BJ (cell line): ENCODE measurements around the gene KCNMB4. TPM values are rescaled to one million over a fixed set of nuclear protein-coding genes. Genes with fewer than 3 reads are reported as not detected.

Source experiments
- CTCF ChIA-PET: fragments of 350-600 bp; formaldehyde crosslinking; extraction: SDS; loops from one replicate; lab custom pipeline; 2021; ENCODE audit warnings: antibody characterized with exemption, inconsistent platforms; lab: Yijun Ruan, JAX
- POLR2A ChIA-PET: fragments of 300-600 bp; sonication (Branson Sonifier 250); formaldehyde crosslinking; extraction: SDS; loops from one replicate; lab custom pipeline; 2021; ENCODE audit warnings: antibody characterized with exemption; lab: Charles Lee
- DNase-seq: peaks from one replicate; pipeline ENCODE4 v3.0.0-alpha.2; 2011; ENCODE audit warnings: low read depth
- H3K27me3 ChIP-seq: 2 replicates; pipeline ENCODE4 v1.6.0; 2011; ENCODE audit warnings: low read length; ENCODE audit not compliant: control insufficient read depth, insufficient read depth
- H3K36me3 ChIP-seq: 2 replicates; pipeline ENCODE4 v1.5.1; 2011; ENCODE audit warnings: low read length; ENCODE audit not compliant: control insufficient read depth, insufficient read depth
- H3K4me3 ChIP-seq: 2 replicates; pipeline ENCODE4 v1.5.1; 2011; ENCODE audit warnings: low read depth, mild to moderate bottlenecking, control low read depth, low read length
- polyA plus RNA-seq: library from polyadenylated mRNA; depleted of rRNA; stranded (reverse); fragments of >200 nt; gene quantifications from 2 replicates; pipeline ENCODE4 v1.2.3, GENCODE V29; 2011
- TF ChIP-seq, protein P1 (sequence below): IDR thresholded peaks from 2 replicates; pipeline ENCODE4 v1.5.1; 2011; ENCODE audit warnings: low read depth, mild to moderate bottlenecking, control low read depth, inconsistent platforms, low read length, moderate library complexity; ENCODE audit not compliant: insufficient read depth

The KCNMB4 gene
- polyA plus RNA-seq, 1 experiment: 1.5 TPM

DNA sequence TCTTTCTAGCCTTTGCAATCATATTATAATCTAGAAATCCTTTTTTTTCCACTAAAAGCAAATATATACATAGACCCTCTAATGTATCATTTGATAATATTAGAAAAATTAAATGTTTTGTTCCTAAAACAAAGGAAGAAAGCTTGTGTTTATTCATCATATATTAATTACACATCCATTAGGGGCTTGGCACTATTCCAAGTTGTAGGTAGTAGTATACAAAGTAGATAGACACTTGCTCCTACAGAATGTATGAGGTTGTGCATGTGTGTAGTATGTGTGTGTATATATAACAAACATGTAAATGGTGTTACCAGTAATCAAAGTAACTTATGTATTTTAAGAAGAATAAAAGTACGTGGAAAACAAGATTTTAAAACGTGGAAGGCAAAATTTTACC lies 15.0 kb upstream of the KCNMB4 start:
- Histone ChIP-seq H3K36me3 (peaks cover 1% of the 10 kb centered on the region; the same call in 1 of the 2 replicates), H3K4me3 (no peak overlapping the region), H3K27me3 (no peaks in the 10 kb centered on the region)
- ChIA-PET CTCF (no interaction called here), POLR2A (no interaction called here)
- TF ChIP-seq, protein P1, sequence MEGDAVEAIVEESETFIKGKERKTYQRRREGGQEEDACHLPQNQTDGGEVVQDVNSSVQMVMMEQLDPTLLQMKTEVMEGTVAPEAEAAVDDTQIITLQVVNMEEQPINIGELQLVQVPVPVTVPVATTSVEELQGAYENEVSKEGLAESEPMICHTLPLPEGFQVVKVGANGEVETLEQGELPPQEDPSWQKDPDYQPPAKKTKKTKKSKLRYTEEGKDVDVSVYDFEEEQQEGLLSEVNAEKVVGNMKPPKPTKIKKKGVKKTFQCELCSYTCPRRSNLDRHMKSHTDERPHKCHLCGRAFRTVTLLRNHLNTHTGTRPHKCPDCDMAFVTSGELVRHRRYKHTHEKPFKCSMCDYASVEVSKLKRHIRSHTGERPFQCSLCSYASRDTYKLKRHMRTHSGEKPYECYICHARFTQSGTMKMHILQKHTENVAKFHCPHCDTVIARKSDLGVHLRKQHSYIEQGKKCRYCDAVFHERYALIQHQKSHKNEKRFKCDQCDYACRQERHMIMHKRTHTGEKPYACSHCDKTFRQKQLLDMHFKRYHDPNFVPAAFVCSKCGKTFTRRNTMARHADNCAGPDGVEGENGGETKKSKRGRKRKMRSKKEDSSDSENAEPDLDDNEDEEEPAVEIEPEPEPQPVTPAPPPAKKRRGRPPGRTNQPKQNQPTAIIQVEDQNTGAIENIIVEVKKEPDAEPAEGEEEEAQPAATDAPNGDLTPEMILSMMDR: no peak
- DNase-seq: no peak

DNA sequence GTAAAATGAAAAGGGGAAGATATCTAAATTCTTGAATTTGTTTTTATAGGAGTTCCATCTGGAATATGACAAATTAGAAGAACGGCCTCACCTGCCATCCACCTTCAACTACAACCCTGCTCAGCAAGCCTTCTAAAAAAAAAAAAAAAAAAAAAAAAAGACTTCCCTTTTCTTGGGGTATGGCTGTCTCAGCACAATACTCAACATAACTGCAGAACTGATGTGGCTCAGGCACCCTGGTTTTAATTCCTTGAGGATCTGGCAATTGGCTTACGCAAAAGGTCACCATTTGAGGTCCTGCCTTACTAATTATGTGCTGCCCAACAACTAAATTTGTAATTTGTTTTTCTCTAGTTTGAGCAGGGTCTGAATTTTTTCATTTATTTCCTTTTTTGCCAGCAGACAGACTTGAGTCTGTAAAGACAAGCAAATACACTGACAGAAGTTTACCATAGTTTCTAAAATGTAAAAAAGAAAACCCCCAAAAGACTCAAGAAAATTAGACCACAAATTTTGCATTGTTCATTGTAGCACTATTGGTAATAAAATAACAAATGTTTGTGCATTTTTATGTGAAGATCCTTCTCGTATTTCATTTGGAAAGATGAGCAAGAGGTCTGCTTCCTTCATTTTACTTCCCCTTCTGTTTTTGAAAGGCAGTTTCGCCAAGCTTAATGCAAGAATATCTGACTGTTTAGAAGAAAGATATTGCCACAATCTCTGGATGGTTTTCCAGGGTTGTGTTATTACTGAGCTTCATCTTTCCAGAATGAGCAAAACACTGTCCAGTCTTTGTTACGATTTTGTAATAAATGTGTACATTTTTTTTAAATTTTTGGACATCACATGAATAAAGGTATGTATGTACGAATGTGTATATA lies 12.1 kb upstream of the KCNMB4 start:
- DNase-seq: no peak
- TF ChIP-seq, protein P1: no peak
- ChIA-PET POLR2A (no interaction called here), CTCF (interaction anchor here (1.7 kb wide), 1 partner anchor 26 kb away, joined by 5 read pairs; no protein-coding TSS in a partner anchor)
- Histone ChIP-seq H3K4me3 (no peak overlapping the region), H3K36me3 (peaks cover 1% of the 10 kb centered on the region; the same call in 1 of the 2 replicates), H3K27me3 (no peaks in the 10 kb centered on the region)

DNA sequence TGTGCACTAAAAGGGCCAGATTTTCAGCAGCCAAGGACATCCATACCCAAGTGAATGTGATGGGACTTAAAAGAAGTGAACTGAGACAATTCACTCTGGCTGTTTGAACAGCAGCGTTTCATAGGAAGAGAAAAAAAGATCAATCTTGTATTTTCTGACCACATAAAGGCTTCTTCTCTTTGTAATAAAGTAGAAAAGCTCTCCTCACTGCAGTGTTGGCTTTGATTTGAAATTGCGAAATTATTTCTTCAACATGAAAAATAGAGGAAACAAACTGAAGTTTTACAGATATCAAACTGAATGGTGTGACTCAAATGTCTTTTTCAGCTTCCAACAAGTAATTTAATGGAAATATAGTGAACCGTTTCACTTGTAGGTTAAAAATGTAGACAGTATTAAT lies 11.3 kb upstream of the KCNMB4 start:
- DNase-seq: no peak
- Histone ChIP-seq H3K27me3 (no peaks in the 10 kb centered on the region), H3K4me3 (no peak overlapping the region), H3K36me3 (peaks cover 1% of the 10 kb centered on the region; the same call in 1 of the 2 replicates)
- POLR2A ChIA-PET: no interaction called here
- CTCF ChIA-PET: no interaction called here
- TF ChIP-seq, protein P1: no peak

DNA sequence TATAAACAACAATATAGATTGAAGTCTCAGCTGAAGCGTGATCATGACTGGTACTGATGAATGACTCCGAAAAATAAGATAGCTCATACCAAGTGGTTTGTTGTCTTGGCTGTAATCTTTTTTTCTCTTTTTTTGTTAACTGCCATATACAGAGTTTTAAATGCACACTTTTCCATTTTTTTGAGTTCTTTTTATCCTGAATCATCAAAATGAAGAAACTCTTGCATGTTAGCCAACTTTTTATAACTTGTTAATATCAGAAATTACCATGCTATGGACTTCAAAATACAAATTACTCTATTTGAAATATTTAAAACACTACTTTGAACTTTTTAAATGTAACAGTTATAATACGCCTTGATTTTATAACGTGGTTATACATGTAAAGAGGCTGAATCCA lies 10.1 kb upstream of the KCNMB4 start:
- TF ChIP-seq, protein P1: no peak
- Histone ChIP-seq H3K4me3 (no peak overlapping the region), H3K36me3 (peaks cover 1% of the 10 kb centered on the region; the same call in 1 of the 2 replicates), H3K27me3 (no peaks in the 10 kb centered on the region)
- DNase-seq: no peak
- CTCF ChIA-PET: no interaction called here
- POLR2A ChIA-PET: no interaction called here

DNA sequence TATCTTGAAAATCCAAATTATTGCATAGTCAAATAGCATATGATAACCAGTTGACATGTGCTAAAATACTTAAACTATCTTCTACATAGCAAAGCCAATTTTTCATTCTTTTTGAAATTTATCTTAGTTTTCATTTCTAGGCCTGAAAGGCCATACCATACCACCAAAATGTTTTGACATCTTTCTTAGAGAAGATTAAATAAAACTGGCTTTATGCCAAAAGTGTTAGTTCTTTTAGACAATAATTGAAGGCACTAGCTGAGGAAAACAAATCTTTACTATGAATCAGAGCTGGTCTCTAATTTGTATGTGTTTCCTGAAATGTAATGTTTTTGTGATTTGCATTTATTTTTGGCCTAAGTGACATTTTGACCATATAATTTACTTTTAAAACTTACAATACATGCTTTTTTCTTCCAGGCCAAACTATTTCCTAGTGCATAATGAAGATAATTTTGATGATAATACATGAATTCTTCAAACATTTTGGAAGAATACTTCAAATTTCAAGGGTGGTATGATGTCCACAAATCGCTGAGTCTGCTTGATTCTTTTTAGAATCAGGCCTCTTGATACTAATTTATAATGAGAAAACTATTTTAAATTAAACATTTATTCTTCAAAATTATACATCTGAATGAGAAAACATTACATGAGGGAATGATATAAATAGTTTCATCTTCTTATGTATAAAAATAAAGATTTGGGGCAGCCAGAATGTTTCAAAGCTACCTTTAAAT lies 6.5 kb upstream of the KCNMB4 start:
- Histone ChIP-seq H3K4me3 (no peak overlapping the region), H3K27me3 (no peaks in the 10 kb centered on the region), H3K36me3 (no peaks in the 10 kb centered on the region)
- POLR2A ChIA-PET: no interaction called here
- TF ChIP-seq, protein P1: no peak
- CTCF ChIA-PET: no interaction called here
- no peak for DNase-seq
